RCC 7860 (cell line): ENCODE data around the gene CTNNA1.

ENCODE experiments used
- DNase-seq: peaks from one replicate; pipeline ENCODE4 v3.0.0-alpha.2; 2015; ENCODE audit warnings: low spot score
- FAIRE-seq: peaks from 2 replicates; lab custom pipeline; 2012; peaks lifted over from hg19 to GRCh38; lab: Jason Lieb, UNC

Gene CTNNA1

GRCh38 chr5:138925090-138925635 is 171.9 kb downstream of the CTNNA1 start:
- no peak for DNase-seq
- no peak for FAIRE-seq

GRCh38 chr5:138926257-138926656 is 173.0 kb downstream of the CTNNA1 start:
- DNase-seq, result no peak
- no peak for FAIRE-seq

GRCh38 chr5:138926688-138927448 is 173.6 kb downstream of the CTNNA1 start:
- DNase-seq (no peak), FAIRE-seq (no peak)

GRCh38 chr5:138927544-138927943 is 174.3 kb downstream of the CTNNA1 start:
- FAIRE-seq, result no peak
- DNase-seq, result no peak

GRCh38 chr5:138927979-138928378 is 174.8 kb downstream of the CTNNA1 start:
- FAIRE-seq (peak; percentile 23), DNase-seq (no peak)

GRCh38 chr5:138929571-138929955 is 176.3 kb downstream of the CTNNA1 start:
- FAIRE-seq, result no peak
- no peak for DNase-seq

GRCh38 chr5:138930371-138931097 is 177.3 kb downstream of the CTNNA1 start:
- DNase-seq, result no peak
- no peak for FAIRE-seq

- no peak for DNase-seq
- no peak for FAIRE-seq
Measured at GRCh38 chr5:138932171-138932810, 179.1 kb downstream of the CTNNA1 start.

- FAIRE-seq, result no peak
- no peak for DNase-seq
Measured at GRCh38 chr5:138933522-138934290, 180.5 kb downstream of the CTNNA1 start.

- FAIRE-seq, result no peak
- DNase-seq, result no peak
Measured at GRCh38 chr5:138934971-138935370, 181.7 kb downstream of the CTNNA1 start.

GRCh38 chr5:138935466-138935865 is 182.2 kb downstream of the CTNNA1 start:
- no peak for FAIRE-seq
- DNase-seq, result no peak

- FAIRE-seq (no peak), DNase-seq (no peak)
Measured at GRCh38 chr5:138936225-138936967, 183.2 kb downstream of the CTNNA1 start.

GRCh38 chr5:138936968-138937345 is 183.7 kb downstream of the CTNNA1 start:
- FAIRE-seq, result no peak
- DNase-seq, result no peak

GRCh38 chr5:138937392-138938387 is 184.5 kb downstream of the CTNNA1 start:
- no peak for DNase-seq
- FAIRE-seq, result no peak

GRCh38 chr5:138938526-138938925 is 185.3 kb downstream of the CTNNA1 start:
- FAIRE-seq, result no peak

GRCh38 chr5:138942066-138942465 is 188.8 kb downstream of the CTNNA1 start:
- FAIRE-seq (no peak), DNase-seq (no peak)

More at GRCh38 chr5:138938526-138938925, 185.3 kb downstream of the CTNNA1 start:
- DNase-seq, result no peak

- no peak for FAIRE-seq
- no peak for DNase-seq
Measured at GRCh38 chr5:138942861-138943260, 189.6 kb downstream of the CTNNA1 start.

GRCh38 chr5:138943599-138944173 is 190.5 kb downstream of the CTNNA1 start:
- FAIRE-seq (no peak), DNase-seq (peak; percentile 60)
